Measurements from ENCODE around the gene FASTKD3. TPM values are rescaled to one million over a fixed set of nuclear protein-coding genes. Genes with fewer than 3 reads are reported as not detected.

FASTKD3 gene
- total and polyA plus RNA-seq, 10 of the 15 experiments (the other 5 are each of a cell fraction or from before 2014, with no cell fraction given) = 12.1 to 59.6 (median 25.3) TPM

DNA sequence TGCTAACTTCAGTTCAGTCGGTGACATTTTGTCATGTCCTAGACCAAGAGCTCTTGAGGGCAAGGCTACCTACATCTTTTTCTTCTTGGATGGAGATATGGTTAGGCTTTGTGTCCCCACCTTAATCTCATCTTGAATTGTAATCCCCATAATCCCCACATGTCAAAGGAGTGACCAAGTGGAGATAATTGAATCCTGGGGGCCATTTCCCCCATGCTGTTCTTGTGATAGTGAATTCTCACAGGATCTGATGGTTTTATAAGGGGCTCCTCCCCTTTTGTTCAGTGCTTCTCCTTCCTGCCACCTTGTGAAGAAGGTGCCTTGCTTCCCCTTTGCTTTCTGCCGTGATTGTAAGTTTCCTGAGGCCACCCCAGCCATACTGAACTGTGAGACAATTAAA lies 15.8 kb downstream of the FASTKD3 start:
- no peaks in the 10 kb centered on the region for H3K4me1 ChIP-seq (ENCODE audit: control insufficient read depth, insufficient read depth, low read length)
- no peaks in the 10 kb centered on the region for H3K79me2 ChIP-seq (ENCODE audit: control insufficient read depth, insufficient read depth, low read length)
- no peak overlapping the region for H3K4me3 ChIP-seq
- 31% methylated on average over 2 of the region's 2 CpGs for WGBS (ENCODE audit: insufficient coverage, insufficient replicate concordance, low lambda C conversion rate, missing lambda C conversion rate)
- no peak overlapping the region for H2AFZ ChIP-seq (ENCODE audit: control insufficient read depth, low read depth, low read length)
- H3K36me3 ChIP-seq (ENCODE audit: control insufficient read depth in 2 of 2, insufficient read depth in 2 of 2, low read length in 1 of 2) = no peaks in the 10 kb centered on the region; a peak in 1 of 4 replicates
- CTCF ChIA-PET = no interaction called here
- intact Hi-C loops (cut with micrococcal nuclease; ENCODE audit: unreplicated experiment) = no loop called here
- H3K9me3 ChIP-seq (replicated peaks; ENCODE audit: control insufficient read depth, insufficient read depth, low read length) = no peaks in the 10 kb centered on the region; the same call in 2 of the 3 replicates
- no peak for FAIRE-seq
- peaks cover 6 to 9% of the 10 kb centered on the region in 2 experiments; a peak in 3 of 4 replicates for H3K27me3 ChIP-seq (replicated peaks in 1 of 2; ENCODE audit: control insufficient read depth in 2 of 2, insufficient read depth in 2 of 2, low read length in 1 of 2)
- no peak overlapping the region for H3K4me2 ChIP-seq (ENCODE audit: control insufficient read depth, insufficient read depth)
- no TSS peak for BruUV-seq (replicated peaks)
- H3K27ac ChIP-seq (ENCODE audit: control insufficient read depth, insufficient read depth) = no peak overlapping the region
- POLR2A ChIA-PET = no interaction called here
- H3K9ac ChIP-seq (ENCODE audit: control insufficient read depth, insufficient read depth, low read length) = no peak overlapping the region
- in situ Hi-C loops (cut with MboI) = no loop called here
- RAD21 ChIA-PET (ENCODE audit: unreplicated experiment) = no interaction called here
- no peak for ATAC-seq
- SMC1A ChIA-PET (ENCODE audit: uncharacterized antibody, unreplicated experiment) = interaction anchor here (0.7 kb wide), 1 partner anchor 8 kb away, joined by 3 read pairs; no protein-coding TSS in a partner anchor
- no peak for DNase-seq (ENCODE audit: low read depth, low spot score)
- TF ChIP-seq PML (IDR thresholded peaks at IDR 0.05; ENCODE audit: low read length) = no peak
- TF ChIP-seq, protein P1, sequence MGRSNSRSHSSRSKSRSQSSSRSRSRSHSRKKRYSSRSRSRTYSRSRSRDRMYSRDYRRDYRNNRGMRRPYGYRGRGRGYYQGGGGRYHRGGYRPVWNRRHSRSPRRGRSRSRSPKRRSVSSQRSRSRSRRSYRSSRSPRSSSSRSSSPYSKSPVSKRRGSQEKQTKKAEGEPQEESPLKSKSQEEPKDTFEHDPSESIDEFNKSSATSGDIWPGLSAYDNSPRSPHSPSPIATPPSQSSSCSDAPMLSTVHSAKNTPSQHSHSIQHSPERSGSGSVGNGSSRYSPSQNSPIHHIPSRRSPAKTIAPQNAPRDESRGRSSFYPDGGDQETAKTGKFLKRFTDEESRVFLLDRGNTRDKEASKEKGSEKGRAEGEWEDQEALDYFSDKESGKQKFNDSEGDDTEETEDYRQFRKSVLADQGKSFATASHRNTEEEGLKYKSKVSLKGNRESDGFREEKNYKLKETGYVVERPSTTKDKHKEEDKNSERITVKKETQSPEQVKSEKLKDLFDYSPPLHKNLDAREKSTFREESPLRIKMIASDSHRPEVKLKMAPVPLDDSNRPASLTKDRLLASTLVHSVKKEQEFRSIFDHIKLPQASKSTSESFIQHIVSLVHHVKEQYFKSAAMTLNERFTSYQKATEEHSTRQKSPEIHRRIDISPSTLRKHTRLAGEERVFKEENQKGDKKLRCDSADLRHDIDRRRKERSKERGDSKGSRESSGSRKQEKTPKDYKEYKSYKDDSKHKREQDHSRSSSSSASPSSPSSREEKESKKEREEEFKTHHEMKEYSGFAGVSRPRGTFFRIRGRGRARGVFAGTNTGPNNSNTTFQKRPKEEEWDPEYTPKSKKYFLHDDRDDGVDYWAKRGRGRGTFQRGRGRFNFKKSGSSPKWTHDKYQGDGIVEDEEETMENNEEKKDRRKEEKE (IDR thresholded peaks at IDR 0.05) = no peak
- TF ChIP-seq ZSCAN29 (IDR thresholded peaks at IDR 0.05) = no peak
- TF ChIP-seq, protein P2, sequence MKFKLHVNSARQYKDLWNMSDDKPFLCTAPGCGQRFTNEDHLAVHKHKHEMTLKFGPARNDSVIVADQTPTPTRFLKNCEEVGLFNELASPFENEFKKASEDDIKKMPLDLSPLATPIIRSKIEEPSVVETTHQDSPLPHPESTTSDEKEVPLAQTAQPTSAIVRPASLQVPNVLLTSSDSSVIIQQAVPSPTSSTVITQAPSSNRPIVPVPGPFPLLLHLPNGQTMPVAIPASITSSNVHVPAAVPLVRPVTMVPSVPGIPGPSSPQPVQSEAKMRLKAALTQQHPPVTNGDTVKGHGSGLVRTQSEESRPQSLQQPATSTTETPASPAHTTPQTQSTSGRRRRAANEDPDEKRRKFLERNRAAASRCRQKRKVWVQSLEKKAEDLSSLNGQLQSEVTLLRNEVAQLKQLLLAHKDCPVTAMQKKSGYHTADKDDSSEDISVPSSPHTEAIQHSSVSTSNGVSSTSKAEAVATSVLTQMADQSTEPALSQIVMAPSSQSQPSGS (IDR thresholded peaks at IDR 0.05; ENCODE audit: low read length) = no peak
- TF ChIP-seq POLR2AphosphoS5 (IDR thresholded peaks at IDR 0.05; ENCODE audit: low read length) = no peak
- TF ChIP-seq RBBP5 (conservative IDR thresholded peaks at IDR 0.05) = no peak
- TF ChIP-seq SREBF1 (IDR thresholded peaks at IDR 0.05; ENCODE audit: low read length) = no peak
- TF ChIP-seq, protein P3, sequence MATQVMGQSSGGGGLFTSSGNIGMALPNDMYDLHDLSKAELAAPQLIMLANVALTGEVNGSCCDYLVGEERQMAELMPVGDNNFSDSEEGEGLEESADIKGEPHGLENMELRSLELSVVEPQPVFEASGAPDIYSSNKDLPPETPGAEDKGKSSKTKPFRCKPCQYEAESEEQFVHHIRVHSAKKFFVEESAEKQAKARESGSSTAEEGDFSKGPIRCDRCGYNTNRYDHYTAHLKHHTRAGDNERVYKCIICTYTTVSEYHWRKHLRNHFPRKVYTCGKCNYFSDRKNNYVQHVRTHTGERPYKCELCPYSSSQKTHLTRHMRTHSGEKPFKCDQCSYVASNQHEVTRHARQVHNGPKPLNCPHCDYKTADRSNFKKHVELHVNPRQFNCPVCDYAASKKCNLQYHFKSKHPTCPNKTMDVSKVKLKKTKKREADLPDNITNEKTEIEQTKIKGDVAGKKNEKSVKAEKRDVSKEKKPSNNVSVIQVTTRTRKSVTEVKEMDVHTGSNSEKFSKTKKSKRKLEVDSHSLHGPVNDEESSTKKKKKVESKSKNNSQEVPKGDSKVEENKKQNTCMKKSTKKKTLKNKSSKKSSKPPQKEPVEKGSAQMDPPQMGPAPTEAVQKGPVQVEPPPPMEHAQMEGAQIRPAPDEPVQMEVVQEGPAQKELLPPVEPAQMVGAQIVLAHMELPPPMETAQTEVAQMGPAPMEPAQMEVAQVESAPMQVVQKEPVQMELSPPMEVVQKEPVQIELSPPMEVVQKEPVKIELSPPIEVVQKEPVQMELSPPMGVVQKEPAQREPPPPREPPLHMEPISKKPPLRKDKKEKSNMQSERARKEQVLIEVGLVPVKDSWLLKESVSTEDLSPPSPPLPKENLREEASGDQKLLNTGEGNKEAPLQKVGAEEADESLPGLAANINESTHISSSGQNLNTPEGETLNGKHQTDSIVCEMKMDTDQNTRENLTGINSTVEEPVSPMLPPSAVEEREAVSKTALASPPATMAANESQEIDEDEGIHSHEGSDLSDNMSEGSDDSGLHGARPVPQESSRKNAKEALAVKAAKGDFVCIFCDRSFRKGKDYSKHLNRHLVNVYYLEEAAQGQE (IDR thresholded peaks at IDR 0.05; ENCODE audit: low read depth, low read length) = no peak
- TF ChIP-seq ZBTB11 (CRISPR knock-in tag; IDR thresholded peaks at IDR 0.05) = no peak
- no peaks in the 10 kb centered on the region for H4K20me1 ChIP-seq (ENCODE audit: control insufficient read depth, insufficient read depth)
